ENCODE results near the gene WDPCP. TPM values are rescaled to one million over a fixed set of nuclear protein-coding genes. Genes with fewer than 3 reads are reported as not detected.

The WDPCP gene
- total and polyA plus RNA-seq, 2 donors (not counting 1 experiment from before 2014, with no cell fraction given): 5.6 to 22.8 TPM

- Histone ChIP-seq H4K20me1 (ENCODE audit: control insufficient read depth, insufficient read depth, low read length, poor library complexity, severe bottlenecking) (no peaks in the 10 kb centered on the region), H3K9ac (ENCODE audit: low read length) (no peak overlapping the region), H3K27me3 (replicated peaks in 1 of 4; ENCODE audit: control extremely low read depth in 1 of 4, control insufficient read depth in 3 of 4, insufficient read depth in 4 of 4, low read length in 3 of 4) (no peaks in the 10 kb centered on the region), H3K9me3 (ENCODE audit: control extremely low read depth in 1 of 3, control insufficient read depth in 2 of 3, insufficient read depth in 1 of 3, low read length in 2 of 3) (no peaks in the 10 kb centered on the region), H2AFZ (ENCODE audit: insufficient read depth, low read depth, low read length, poor library complexity, severe bottlenecking) (no peak overlapping the region), H3K4me3 (ENCODE audit: control extremely low read depth in 1 of 5, extremely low read depth in 1 of 5, insufficient read depth in 1 of 5, low read depth in 2 of 5, low read length in 4 of 5) (no peak overlapping the region), H3K79me2 (ENCODE audit: control insufficient read depth, insufficient read depth, low read length) (no peaks in the 10 kb centered on the region), H3K4me2 (replicated peaks; ENCODE audit: low read depth, low read length, poor library complexity, severe bottlenecking) (no peak overlapping the region), H3K36me3 (replicated peaks in 1 of 2; ENCODE audit: control extremely low read depth in 1 of 2, control insufficient read depth in 1 of 2, extremely low read depth in 1 of 2, insufficient read depth in 2 of 2, low read length in 1 of 2) (no peaks in the 10 kb centered on the region), H3K4me1 (ENCODE audit: control insufficient read depth in 2 of 2, insufficient read depth in 2 of 2, low read length in 2 of 2) (no peaks in the 10 kb centered on the region), H3K27ac (ENCODE audit: low read length in 2 of 2) (no peak overlapping the region)
- POLR2A ChIA-PET: no interaction called here
- Mint-ChIP-seq H3K27ac (no peak overlapping the region), H3K4me3 (no peak overlapping the region), H3K9me3 (ENCODE audit: insufficient read depth) (no peaks in the 10 kb centered on the region), H3K27me3 (no peaks in the 10 kb centered on the region), H3K4me1 (peaks cover 10% of the 10 kb centered on the region)
- CTCF ChIA-PET: interaction anchor here (1.0 to 1.3 kb wide), 3 partner anchors 9 to 1087 kb away, joined by 3 to 9 read pairs (median 4); no protein-coding TSS in a partner anchor
- WGBS (ENCODE audit: insufficient coverage): no CpG with 5 or more reads among the region's 1 CpG
- no peak for DNase-seq
- no peak for TF ChIP-seq EZH2 (IDR thresholded peaks at IDR 0.05; ENCODE audit: borderline replicate concordance, insufficient read depth, low read depth, low read length, poor library complexity, severe bottlenecking)
- peak; percentile 60 for TF ChIP-seq CTCF (IDR thresholded peaks at IDR 0.05)
- ATAC-seq (ENCODE audit: low read depth): no peak
- intact Hi-C loops (cut with micrococcal nuclease): loop anchor here (5.0 kb wide), 1 partner anchor 757 kb away; no protein-coding TSS in a partner anchor
Observed at GRCh38 chr2:63544017-63544627, 44.2 kb downstream of the WDPCP start.

DNA sequence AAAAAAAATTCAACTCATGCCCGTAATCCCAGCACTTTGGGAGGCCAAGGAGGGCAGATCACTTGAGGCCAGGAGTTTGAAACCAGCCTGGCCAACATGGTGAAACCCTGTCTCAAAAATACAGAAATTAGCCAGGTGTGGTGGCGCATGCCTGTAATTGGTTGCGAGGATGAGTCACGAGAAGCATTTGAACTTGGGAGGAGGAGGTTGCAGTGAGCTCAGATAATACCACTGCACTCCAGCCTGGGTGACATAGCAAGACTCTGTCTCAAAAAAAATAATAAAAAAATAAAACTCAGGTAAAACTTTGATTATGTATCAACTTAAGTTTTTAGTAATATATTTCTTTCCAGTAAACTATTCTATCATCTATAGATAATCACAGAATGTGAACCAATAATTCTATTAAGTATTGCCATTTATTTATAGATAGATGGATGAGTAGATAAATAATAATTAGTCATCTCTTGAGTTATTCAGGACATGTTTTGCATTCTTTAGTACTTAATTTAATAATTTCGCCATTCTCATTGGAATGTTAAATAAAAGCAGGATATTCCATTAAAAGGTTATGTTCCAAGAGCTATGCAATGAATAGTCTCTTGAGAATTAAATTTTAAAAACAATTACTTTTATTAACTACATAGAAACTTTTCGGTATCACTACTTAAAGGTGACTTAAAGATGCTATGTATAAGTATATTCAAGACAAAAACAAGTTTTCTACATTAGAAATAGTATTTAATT lies 48.7 kb downstream of the WDPCP start:
- Histone ChIP-seq H3K36me3 (replicated peaks in 1 of 2; ENCODE audit: control extremely low read depth in 1 of 2, control insufficient read depth in 1 of 2, extremely low read depth in 1 of 2, insufficient read depth in 2 of 2, low read length in 1 of 2) (no peaks in the 10 kb centered on the region), H2AFZ (ENCODE audit: insufficient read depth, low read depth, low read length, poor library complexity, severe bottlenecking) (no peak overlapping the region), H3K9me3 (ENCODE audit: control extremely low read depth in 1 of 3, control insufficient read depth in 2 of 3, insufficient read depth in 1 of 3, low read length in 2 of 3) (peaks cover 0 to 4% (median 0%) of the 10 kb centered on the region in 3 donors), H3K27me3 (replicated peaks in 1 of 4; ENCODE audit: control extremely low read depth in 1 of 4, control insufficient read depth in 3 of 4, insufficient read depth in 4 of 4, low read length in 3 of 4) (no peaks in the 10 kb centered on the region), H3K4me3 (ENCODE audit: control extremely low read depth in 1 of 5, extremely low read depth in 1 of 5, insufficient read depth in 1 of 5, low read depth in 2 of 5, low read length in 4 of 5) (no peak overlapping the region), H3K9ac (ENCODE audit: low read length) (no peak overlapping the region), H3K4me2 (replicated peaks; ENCODE audit: low read depth, low read length, poor library complexity, severe bottlenecking) (no peak overlapping the region), H4K20me1 (ENCODE audit: control insufficient read depth, insufficient read depth, low read length, poor library complexity, severe bottlenecking) (no peaks in the 10 kb centered on the region), H3K27ac (ENCODE audit: low read length in 2 of 2) (no peak overlapping the region), H3K79me2 (ENCODE audit: control insufficient read depth, insufficient read depth, low read length) (no peaks in the 10 kb centered on the region), H3K4me1 (ENCODE audit: control insufficient read depth in 2 of 2, insufficient read depth in 2 of 2, low read length in 2 of 2) (no peaks in the 10 kb centered on the region)
- ChIA-PET POLR2A (no interaction called here), CTCF (no interaction called here)
- WGBS (ENCODE audit: insufficient coverage): 100% methylated on average over 1 of the region's 6 CpGs
- intact Hi-C loops (cut with micrococcal nuclease): loop anchor here (5.0 kb wide), 1 partner anchor 752 kb away; no protein-coding TSS in a partner anchor
- H3K4me3 Mint-ChIP-seq: no peak overlapping the region
- TF ChIP-seq CTCF (IDR thresholded peaks at IDR 0.05) (no peak), EZH2 (IDR thresholded peaks at IDR 0.05; ENCODE audit: borderline replicate concordance, insufficient read depth, low read depth, low read length, poor library complexity, severe bottlenecking) (no peak)
- ATAC-seq (ENCODE audit: low read depth) (no peak), DNase-seq (no peak)
- no peaks in the 10 kb centered on the region for H3K27me3 Mint-ChIP-seq
- no peak overlapping the region for H3K27ac Mint-ChIP-seq
- no peaks in the 10 kb centered on the region for H3K9me3 Mint-ChIP-seq (ENCODE audit: insufficient read depth)
- H3K4me1 Mint-ChIP-seq: peaks cover 4% of the 10 kb centered on the region

Measured in B cell (primary cell).